OCI-LY3 (cell line): ENCODE results near the gene BRINP2.

Source experiments
- H2AFZ ChIP-seq: fragments of 200-600, 300-600 bp; shearing (Covaris generic); 2 replicates; pipeline ENCODE4 v1.6.0; 2014; ENCODE audit warnings: antibody characterized with exemption, low read depth, low read length
- H3K27ac ChIP-seq: fragments of 200-600, 300-600 bp; sonication (generic); 2 replicates; pipeline ENCODE4 v1.5.1; 2014; ENCODE audit warnings: mild to moderate bottlenecking, low read length, moderate library complexity, mixed read lengths
- H3K27me3 ChIP-seq: fragments of 200-600, 300-600 bp; sonication (generic); 2 replicates; pipeline ENCODE4 v1.6.1; 2014; ENCODE audit warnings: low read depth, low read length, mixed read lengths
- H3K36me3 ChIP-seq: fragments of 200-600, 300-600 bp; sonication (generic); replicated peaks from 2 replicates; pipeline ENCODE3; 2014; ENCODE audit warnings: low read depth, low read length, mixed read lengths
- H3K4me1 ChIP-seq: fragments of 300-600, 200-600 bp; sonication (generic); 2 replicates; pipeline ENCODE4 v1.6.1; 2014; ENCODE audit warnings: low read length, mixed read lengths
- H3K4me2 ChIP-seq: fragments of 200-600, 300-600 bp; sonication (generic); 2 replicates; pipeline ENCODE4 v1.6.1; 2014; ENCODE audit warnings: low read length, mixed read lengths
- H3K4me3 ChIP-seq: fragments of 300-600, 200-600 bp; sonication (generic); 2 replicates; pipeline ENCODE4 v1.5.1; 2014; ENCODE audit warnings: antibody characterized with exemption, mild to moderate bottlenecking, low read length, moderate library complexity
- H3K79me2 ChIP-seq: fragments of 300-600, 200-600 bp; shearing (Covaris generic); 2 replicates; pipeline ENCODE4 v1.6.1; 2014; ENCODE audit warnings: mild to moderate bottlenecking, low read length, mixed read lengths
- H3K9ac ChIP-seq: fragments of 300-600, 200-600 bp; shearing (Covaris generic); 2 replicates; pipeline ENCODE4 v1.6.0; 2014; ENCODE audit warnings: mild to moderate bottlenecking, low read length, moderate library complexity
- H3K9me3 ChIP-seq: fragments of 200-600, 300-600 bp; shearing (Covaris generic); 2 replicates; pipeline ENCODE4 v1.6.1; 2014; ENCODE audit warnings: low read length, mixed read lengths; ENCODE audit not compliant: insufficient read depth
- H4K20me1 ChIP-seq: fragments of 200-600, 300-600 bp; sonication (generic); 2 replicates; pipeline ENCODE4 v1.6.1; 2016; ENCODE audit warnings: low read length, mixed read lengths; ENCODE audit not compliant: insufficient read depth
- CTCF ChIP-seq: fragments of 200-600, 300-600 bp; sonication (generic); IDR thresholded peaks from 2 replicates; pipeline ENCODE4 v1.5.1; 2014; ENCODE audit warnings: antibody characterized with exemption, low read length, low read depth
- EZH2phosphoT487 ChIP-seq: fragments of 200-600 bp; shearing (Covaris generic); IDR thresholded peaks from 2 replicates; pipeline ENCODE4 v1.6.1; 2018; ENCODE audit warnings: antibody characterized with exemption, mixed run types, low read depth

BRINP2 gene

GRCh38 chr1:177223359-177223758, 52.6 kb downstream of the BRINP2 start:
- Histone ChIP-seq H3K4me3 (no peak overlapping the region), H3K4me2 (no peak overlapping the region), H3K36me3 (no peaks in the 10 kb centered on the region), H3K27me3 (no peaks in the 10 kb centered on the region), H3K9me3 (no peaks in the 10 kb centered on the region), H3K9ac (no peak overlapping the region), H3K27ac (no peak overlapping the region), H3K4me1 (no peaks in the 10 kb centered on the region), H4K20me1 (no peaks in the 10 kb centered on the region), H2AFZ (no peak overlapping the region), H3K79me2 (no peaks in the 10 kb centered on the region)
- TF ChIP-seq EZH2phosphoT487, result no peak
- TF ChIP-seq CTCF, result no peak

- no peaks in the 10 kb centered on the region for H3K4me1 ChIP-seq
- H3K4me2 ChIP-seq, result no peak overlapping the region
- H3K36me3 ChIP-seq, result no peaks in the 10 kb centered on the region
- no peak overlapping the region for H3K27ac ChIP-seq
- peaks cover 5% of the 10 kb centered on the region; the same call in 1 of the 2 replicates for H3K27me3 ChIP-seq
- H3K9me3 ChIP-seq, result no peaks in the 10 kb centered on the region
- no peak overlapping the region for H3K4me3 ChIP-seq
- H3K9ac ChIP-seq, result no peak overlapping the region
- TF ChIP-seq EZH2phosphoT487 (no peak), CTCF (no peak)
- H2AFZ ChIP-seq, result no peak overlapping the region
- H4K20me1 ChIP-seq, result no peaks in the 10 kb centered on the region
- no peaks in the 10 kb centered on the region for H3K79me2 ChIP-seq
Observed at GRCh38 chr1:177227978-177228692, 57.4 kb downstream of the BRINP2 start.

GRCh38 chr1:177228693-177229065, 57.9 kb downstream of the BRINP2 start:
- Histone ChIP-seq H4K20me1 (no peaks in the 10 kb centered on the region), H3K9ac (no peak overlapping the region), H3K79me2 (no peaks in the 10 kb centered on the region), H3K27me3 (peaks cover 11% of the 10 kb centered on the region; the same call in 1 of the 2 replicates), H3K4me2 (no peak overlapping the region), H3K27ac (no peak overlapping the region), H3K36me3 (no peaks in the 10 kb centered on the region), H3K9me3 (no peaks in the 10 kb centered on the region), H3K4me1 (no peaks in the 10 kb centered on the region), H3K4me3 (no peak overlapping the region), H2AFZ (no peak overlapping the region)
- TF ChIP-seq CTCF (no peak), EZH2phosphoT487 (no peak)

GRCh38 chr1:177229781-177230180, 59.0 kb downstream of the BRINP2 start:
- no peaks in the 10 kb centered on the region for H3K79me2 ChIP-seq
- no peaks in the 10 kb centered on the region for H3K9me3 ChIP-seq
- no peak overlapping the region for H2AFZ ChIP-seq
- no peak overlapping the region for H3K4me3 ChIP-seq
- TF ChIP-seq CTCF (no peak), EZH2phosphoT487 (no peak)
- no peak overlapping the region for H3K9ac ChIP-seq
- no peaks in the 10 kb centered on the region for H4K20me1 ChIP-seq
- H3K4me1 ChIP-seq, result no peaks in the 10 kb centered on the region
- H3K4me2 ChIP-seq, result no peak overlapping the region
- peaks cover 19% of the 10 kb centered on the region; the same call in 1 of the 2 replicates for H3K27me3 ChIP-seq
- no peak overlapping the region for H3K27ac ChIP-seq
- no peaks in the 10 kb centered on the region for H3K36me3 ChIP-seq
